Stimulated activated CD8-positive, alpha-beta memory T cell treated with anti-CD3 and anti-CD28 coated beads, Interleukin-15, amount 100 ng/mL, for 4 hours (primary cell): Measurements from ENCODE around the gene GLDC.
"Not testable (repeated sequence)": the region's sequence is repeated elsewhere in the genome, so short reads cannot be mapped to it uniquely, and the experiment has no call there.

ENCODE experiments used
- DNase-seq, 2 donors: peaks; one replicate each; pipeline ENCODE4 v3.0.0-alpha.2; 2020; ENCODE audit warnings: low read depth in 2 of 2

The GLDC gene

GRCh38 chr9:6645355-6646292 lies at the start of gene GLDC:
Gene GLDC (minus strand): TSS chr9:6645729. CDS start chr9:6645499, 230 bp downstream.
- DNase-seq = peak; percentile 14 to 26

- DNase-seq = no peak
Observed at GRCh38 chr9:6692881-6693361, 47.4 kb upstream of the GLDC start.

GRCh38 chr9:6692433-6692832 lies 46.9 kb upstream of the GLDC start:
- DNase-seq = no peak

GRCh38 chr9:6690675-6691070 lies 45.1 kb upstream of the GLDC start:
- not testable (repeated sequence) for DNase-seq

- no peak for DNase-seq
Observed at GRCh38 chr9:6689893-6690674, 44.6 kb upstream of the GLDC start.

- DNase-seq = no peak
Observed at GRCh38 chr9:6687180-6687579, 41.7 kb upstream of the GLDC start.

GRCh38 chr9:6686396-6686795 lies 40.9 kb upstream of the GLDC start:
- DNase-seq = no peak

GRCh38 chr9:6681957-6682501 lies 36.5 kb upstream of the GLDC start:
- DNase-seq = no peak

GRCh38 chr9:6681147-6681956 lies 35.8 kb upstream of the GLDC start:
- DNase-seq = peak; percentile 80 to 86

GRCh38 chr9:6680797-6681146 lies 35.2 kb upstream of the GLDC start:
- DNase-seq = peak in 1 of 2 donors; percentile 54

GRCh38 chr9:6677803-6678202 lies 32.3 kb upstream of the GLDC start:
- DNase-seq = no peak

- no peak for DNase-seq
Observed at GRCh38 chr9:6676254-6676921, 30.9 kb upstream of the GLDC start.

- no peak for DNase-seq
Observed at GRCh38 chr9:6675268-6675667, 29.7 kb upstream of the GLDC start.

GRCh38 chr9:6673326-6674025 lies 27.9 kb upstream of the GLDC start:
- DNase-seq = no peak

GRCh38 chr9:6672118-6672517 lies 26.6 kb upstream of the GLDC start:
- no peak for DNase-seq

GRCh38 chr9:6671416-6671815 lies 25.9 kb upstream of the GLDC start:
- DNase-seq = no peak

- no peak for DNase-seq
Observed at GRCh38 chr9:6669881-6670280, 24.4 kb upstream of the GLDC start.

- DNase-seq = no peak
Observed at GRCh38 chr9:6667633-6668280, 22.2 kb upstream of the GLDC start.

GRCh38 chr9:6667080-6667479 lies 21.6 kb upstream of the GLDC start:
- no peak for DNase-seq

- DNase-seq = no peak
Observed at GRCh38 chr9:6665628-6666027, 20.1 kb upstream of the GLDC start.
